NCI-H1048 (cell line): ENCODE measurements around the gene TM7SF2.

Experiments used
- DNase-seq: peaks from one replicate; lab custom pipeline; 2025; lab: John Stamatoyannopoulos, UW

Gene TM7SF2

GRCh38 chr11:65111744-65112545 is at the start of gene TM7SF2:
Gene TM7SF2, plus strand, starts transcription at chr11:65111872. Its CDS starts 144 bp downstream, at chr11:65112016.
- peak; percentile 92 for DNase-seq

GRCh38 chr11:65063532-65063931 is 48.1 kb upstream of the TM7SF2 start:
- DNase-seq = no peak

- DNase-seq = no peak
Measured at GRCh38 chr11:65064847-65065240, 46.8 kb upstream of the TM7SF2 start.

GRCh38 chr11:65065851-65066250 is 45.8 kb upstream of the TM7SF2 start:
- DNase-seq = no peak

GRCh38 chr11:65066315-65066714 is 45.4 kb upstream of the TM7SF2 start:
- DNase-seq = no peak

GRCh38 chr11:65066805-65067291 is 44.8 kb upstream of the TM7SF2 start:
- DNase-seq = no peak

GRCh38 chr11:65067446-65067845 is 44.2 kb upstream of the TM7SF2 start:
- no peak for DNase-seq

GRCh38 chr11:65069217-65069616 is 42.5 kb upstream of the TM7SF2 start:
- no peak for DNase-seq

- no peak for DNase-seq
Measured at GRCh38 chr11:65071907-65072630, 39.6 kb upstream of the TM7SF2 start.

GRCh38 chr11:65072631-65072966 is 39.1 kb upstream of the TM7SF2 start:
- DNase-seq = no peak

- DNase-seq = no peak
Measured at GRCh38 chr11:65077451-65077850, 34.2 kb upstream of the TM7SF2 start.

- peak; percentile 25 for DNase-seq
Measured at GRCh38 chr11:65078151-65078550, 33.5 kb upstream of the TM7SF2 start.

GRCh38 chr11:65078786-65079342 is 32.8 kb upstream of the TM7SF2 start:
- no peak for DNase-seq

- no peak for DNase-seq
Measured at GRCh38 chr11:65083134-65083833, 28.4 kb upstream of the TM7SF2 start.

GRCh38 chr11:65083834-65084597 is 27.7 kb upstream of the TM7SF2 start, which contains the start of the genes CDCA5 and ZFPL1:
Gene CDCA5, minus strand, starts transcription at chr11:65084040. Its CDS starts 62 bp downstream, at chr11:65083978.
Gene ZFPL1, plus strand, starts transcription at chr11:65084222. Its CDS starts 477 bp downstream, at chr11:65084699.
- peak; percentile 93 for DNase-seq

- no peak for DNase-seq
Measured at GRCh38 chr11:65084598-65085375, 26.9 kb upstream of the TM7SF2 start.

- no peak for DNase-seq
Measured at GRCh38 chr11:65085446-65085845, 26.2 kb upstream of the TM7SF2 start.

- no peak for DNase-seq
Measured at GRCh38 chr11:65086809-65087208, 24.9 kb upstream of the TM7SF2 start.

GRCh38 chr11:65087216-65087615 is 24.5 kb upstream of the TM7SF2 start:
- no peak for DNase-seq

GRCh38 chr11:65087827-65088226 is 23.8 kb upstream of the TM7SF2 start:
- no peak for DNase-seq

- DNase-seq = no peak
Measured at GRCh38 chr11:65089621-65090020, 22.1 kb upstream of the TM7SF2 start.
